GM18907 (cell line): ENCODE results near the gene PXDC1.
"Not testable (repeated sequence)": the region's sequence is repeated elsewhere in the genome, so short reads cannot be mapped to it uniquely, and the experiment has no call there.

Experiments used
- ATAC-seq: cut with Tn5 transposase; IDR thresholded peaks from one replicate; pipeline ENCODE4 v1.9.1; 2021; ENCODE audit warnings: mild to moderate bottlenecking, moderate library complexity; ENCODE audit not compliant: unreplicated experiment

The PXDC1 gene

GRCh38 chr6:3737149-3737830, 14.2 kb downstream of the PXDC1 start:
- ATAC-seq, result no peak

DNA sequence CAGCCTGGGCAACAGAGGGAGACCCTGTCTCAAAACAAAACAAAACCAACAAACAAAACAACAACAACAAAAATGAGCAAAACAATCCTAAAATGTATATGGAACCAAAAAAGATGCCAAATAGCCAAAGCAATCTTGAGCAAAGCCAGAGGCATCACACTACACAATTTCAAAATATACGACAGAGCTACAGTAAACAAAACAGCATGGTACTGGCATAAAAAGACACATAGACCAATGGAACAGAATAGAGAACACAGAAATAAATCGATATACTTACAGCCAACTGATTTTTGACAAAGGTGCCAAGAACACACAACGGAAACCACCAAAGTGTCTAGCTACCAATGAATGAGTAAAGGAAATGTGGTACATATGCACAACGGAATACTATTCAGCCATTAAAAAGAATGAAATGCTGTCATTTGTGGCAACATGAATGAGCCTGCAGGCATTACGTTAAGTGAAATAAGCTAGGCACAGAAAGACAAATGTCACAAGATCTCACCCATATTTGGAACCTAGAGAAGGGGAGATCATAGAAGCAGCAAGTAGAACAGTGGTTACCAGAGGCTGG, 16.4 kb downstream of the PXDC1 start:
- no peak for ATAC-seq

DNA sequence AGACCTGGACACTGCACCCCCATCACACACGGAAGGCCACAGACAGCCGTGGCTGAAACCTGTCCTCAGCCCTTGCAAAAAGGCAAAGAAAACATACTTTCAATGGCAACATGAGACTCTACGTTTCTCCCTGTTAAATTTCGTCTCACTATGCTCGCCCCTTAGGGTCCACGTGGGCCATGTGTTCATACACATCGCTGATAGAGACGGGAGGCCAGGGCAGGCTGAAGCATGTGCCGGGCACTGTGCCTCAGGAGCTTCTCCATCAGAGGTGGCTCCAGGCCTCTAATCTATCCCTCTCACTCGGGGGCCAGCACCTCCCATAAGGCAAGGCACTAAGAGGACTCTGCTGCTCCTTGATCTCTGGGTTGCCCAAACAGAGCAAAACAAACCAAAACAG, 17.5 kb downstream of the PXDC1 start:
- ATAC-seq, result no peak

- ATAC-seq, result no peak
Observed at GRCh38 chr6:3733321-3733925, 18.1 kb downstream of the PXDC1 start.

DNA sequence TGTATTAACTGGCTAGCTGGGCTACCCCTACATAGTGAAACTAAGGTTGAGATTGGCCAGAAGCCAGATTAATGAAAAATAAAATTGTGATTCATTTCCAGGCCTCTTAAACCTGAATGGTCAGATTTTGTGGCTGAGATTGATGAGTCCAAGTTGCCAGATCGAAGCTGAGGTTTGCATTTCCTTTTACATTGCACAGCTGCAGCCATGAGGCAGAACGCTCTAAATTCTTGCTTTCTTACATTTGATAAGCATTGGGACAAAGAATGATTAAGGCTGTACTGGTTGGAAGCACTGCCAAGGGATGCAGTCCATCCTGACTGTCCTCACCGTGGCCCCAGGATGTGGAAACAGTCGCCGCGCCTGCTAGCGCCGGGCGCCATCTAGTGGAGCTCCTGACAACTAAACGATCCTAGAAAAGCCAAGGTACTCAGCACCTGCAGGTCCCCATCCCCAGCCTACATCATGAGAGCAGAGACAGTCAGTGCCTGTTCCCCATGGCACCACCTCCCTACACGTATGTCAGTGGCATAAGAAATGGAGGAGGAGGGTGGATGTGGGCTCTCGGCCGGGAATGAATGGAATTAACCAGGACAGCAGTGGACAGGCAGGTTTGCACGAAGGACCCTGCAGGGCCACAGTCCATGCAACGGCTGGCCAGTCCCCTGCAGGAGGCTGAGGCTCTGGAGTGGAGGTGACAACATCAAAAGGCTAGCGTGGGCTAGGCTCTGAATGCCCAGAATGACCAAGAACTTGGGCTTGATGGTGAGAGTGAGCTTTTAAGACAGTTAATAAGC, 19.0 kb downstream of the PXDC1 start:
- peak; percentile 52 for ATAC-seq

- no peak for ATAC-seq
Observed at GRCh38 chr6:3731700-3732099, 19.8 kb downstream of the PXDC1 start.

GRCh38 chr6:3729603-3730344, 21.7 kb downstream of the PXDC1 start:
- ATAC-seq, result no peak

- no peak for ATAC-seq
Observed at GRCh38 chr6:3727593-3728108, 23.9 kb downstream of the PXDC1 start.

GRCh38 chr6:3727036-3727435, 24.5 kb downstream of the PXDC1 start:
- ATAC-seq, result no peak

- ATAC-seq, result no peak
Observed at GRCh38 chr6:3726421-3726820, 25.1 kb downstream of the PXDC1 start.

DNA sequence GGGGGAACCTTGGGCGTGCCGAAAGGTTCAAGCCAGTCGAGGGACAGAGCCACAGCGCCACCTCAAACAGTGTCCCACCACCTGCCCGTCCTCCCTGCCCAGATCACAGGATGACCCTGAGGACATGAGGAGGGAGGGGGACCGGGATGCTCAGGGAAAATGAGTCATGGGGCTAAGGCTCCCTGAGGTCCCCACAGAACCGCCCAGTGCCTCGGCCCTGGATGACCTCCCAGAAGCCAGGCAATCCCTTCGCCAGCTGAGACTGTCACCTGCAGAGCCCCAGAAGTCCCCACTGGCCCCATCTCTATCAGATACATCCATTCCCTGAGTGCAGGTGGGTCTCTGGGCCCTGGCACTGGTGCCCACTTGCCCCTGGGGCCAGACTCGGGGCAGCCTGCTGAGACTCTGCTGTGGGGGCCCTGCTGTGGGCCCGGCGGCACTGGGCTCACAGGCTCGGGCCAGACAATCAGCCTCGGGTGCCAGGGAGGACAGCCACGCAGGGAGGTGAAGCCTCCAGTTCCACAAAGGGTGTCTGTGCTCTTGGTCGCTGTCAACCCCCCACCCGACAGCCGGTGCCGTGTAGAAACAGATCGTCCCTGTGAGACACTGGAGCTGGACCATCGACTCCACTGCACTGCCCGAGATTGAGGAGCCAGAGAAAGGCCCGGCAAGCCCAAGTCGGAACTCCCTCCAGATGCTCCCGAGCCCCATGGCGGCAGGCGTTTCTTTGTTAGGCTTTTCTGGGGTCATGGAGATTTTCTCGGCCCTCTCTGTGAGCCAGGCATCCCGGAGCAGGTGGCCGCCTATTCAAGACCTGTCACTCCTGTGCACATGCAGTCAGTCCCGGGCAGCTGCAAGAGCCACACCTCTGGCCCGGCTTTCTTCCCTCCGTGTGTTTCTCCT, 26.1 kb downstream of the PXDC1 start:
- no peak for ATAC-seq

- no peak for ATAC-seq
Observed at GRCh38 chr6:3724451-3725144, 26.9 kb downstream of the PXDC1 start.

DNA sequence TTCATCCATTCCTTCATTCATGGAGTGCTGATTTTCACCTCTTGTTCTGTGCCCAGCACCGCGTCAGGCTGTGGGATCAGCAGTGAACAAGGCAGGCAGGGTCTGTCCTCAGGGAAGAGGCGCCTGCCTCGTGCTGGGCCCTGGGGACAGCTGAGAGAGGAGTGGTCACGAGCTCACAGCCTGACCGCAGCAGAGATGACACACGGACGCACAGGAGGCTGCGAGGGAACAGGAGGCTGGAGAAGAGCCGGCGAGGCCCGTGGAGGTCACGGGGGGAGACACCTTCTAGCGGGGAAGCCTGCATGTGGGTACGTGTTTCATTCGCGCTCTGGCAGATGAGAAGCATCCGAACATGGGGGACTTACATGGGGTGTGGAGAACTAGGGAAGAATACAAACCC, 27.5 kb downstream of the PXDC1 start:
- no peak for ATAC-seq

DNA sequence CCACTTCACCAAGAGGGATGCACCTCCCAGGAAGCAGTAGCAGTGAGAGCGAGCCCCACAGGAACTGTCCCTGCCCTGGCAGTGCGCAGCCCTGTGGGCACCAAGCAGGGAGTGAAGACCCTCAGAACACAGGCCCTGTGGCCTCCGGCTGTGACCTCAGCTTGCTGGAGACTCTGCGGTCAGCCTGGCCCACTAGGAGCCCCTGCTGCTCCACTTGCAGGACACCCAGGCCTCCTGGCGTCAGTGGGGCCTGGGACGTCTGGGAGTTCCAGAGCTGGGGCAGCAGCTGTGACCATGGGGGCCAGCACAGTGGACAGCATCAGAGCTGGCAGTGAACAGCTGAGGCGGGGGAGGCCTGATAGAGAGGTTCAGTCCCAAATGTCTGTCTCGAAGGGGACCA, 28.3 kb downstream of the PXDC1 start:
- no peak for ATAC-seq

DNA sequence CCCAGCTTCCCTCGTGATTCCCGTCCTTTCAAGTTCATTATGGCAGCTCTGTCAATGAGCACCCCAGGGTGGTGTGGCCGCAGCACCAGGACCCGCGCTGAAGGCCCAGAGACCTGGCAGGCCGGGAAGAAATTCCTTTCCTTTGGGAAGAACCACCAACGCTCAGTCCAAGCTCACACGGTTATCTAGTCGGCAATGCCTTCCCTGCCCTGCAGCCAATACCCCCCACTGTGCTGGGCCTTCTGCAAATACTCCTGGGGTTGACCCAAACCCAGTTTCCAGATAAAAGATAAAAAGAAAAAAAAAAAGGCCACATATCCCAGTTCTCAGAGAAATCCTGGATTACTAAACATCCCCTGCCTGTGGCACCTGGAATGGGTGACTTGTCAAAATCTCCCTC, 28.7 kb downstream of the PXDC1 start:
- ATAC-seq, result no peak

DNA sequence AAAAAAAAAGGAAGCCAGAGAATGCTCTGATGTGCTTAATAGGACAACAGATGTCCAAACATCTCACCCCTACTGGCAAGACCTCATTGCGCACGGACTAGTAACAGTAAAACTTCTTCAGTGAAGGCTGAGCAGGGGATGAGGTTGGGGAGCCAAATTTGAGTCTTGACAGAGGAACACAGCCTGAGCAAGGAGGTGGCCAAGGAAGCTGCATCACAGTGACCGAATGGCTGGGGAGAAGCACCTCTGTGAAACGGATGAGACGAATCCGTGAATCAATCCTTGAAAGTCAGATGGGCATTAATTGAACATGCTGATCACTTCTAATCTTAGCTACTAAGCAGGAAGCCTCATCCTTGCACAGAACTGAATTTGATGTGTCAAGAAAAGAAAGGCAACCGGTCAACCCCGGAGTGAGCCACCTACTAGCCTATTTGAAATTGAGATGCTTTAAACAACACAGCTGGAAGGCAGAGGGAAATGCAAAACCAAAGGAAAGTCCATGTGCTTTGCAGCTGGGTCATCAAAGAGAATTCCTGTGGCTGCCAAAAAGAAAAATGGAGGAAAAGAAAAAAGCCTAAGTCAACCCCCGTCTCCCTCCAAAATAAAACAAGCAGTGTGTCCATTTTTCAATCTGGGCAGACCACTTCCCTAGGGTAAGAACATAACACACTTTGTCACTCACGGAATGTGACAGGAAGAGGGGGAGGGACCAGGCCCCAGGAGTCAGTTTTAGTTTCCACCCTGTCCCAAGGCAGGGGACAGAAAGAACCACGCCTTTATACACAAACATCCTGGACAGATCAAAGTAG, 29.5 kb downstream of the PXDC1 start:
- no peak for ATAC-seq

GRCh38 chr6:3720770-3721169, 30.7 kb downstream of the PXDC1 start:
- not testable (repeated sequence) for ATAC-seq
